Measurements from ENCODE around the gene DYRK3.
A peak's percentile ranks its signal among the peaks of the same experiment; 100 is the strongest.

The DYRK3 gene

GRCh38 chr1:206654828-206655227, 19.5 kb downstream of the DYRK3 start:
- DNase-seq (ENCODE audit: low read depth), result no peak
- TF ChIP-seq CTCF (IDR thresholded peaks at IDR 0.05; ENCODE audit: insufficient read depth, low read depth, low read length, missing control alignments), result no peak
- H3K4me3 ChIP-seq (ENCODE audit: low read length), result no peak overlapping the region

- TF ChIP-seq CTCF (IDR thresholded peaks at IDR 0.05; ENCODE audit: insufficient read depth, low read depth, low read length, missing control alignments), result no peak
- no peak for DNase-seq (ENCODE audit: low read depth)
- no peak overlapping the region for H3K4me3 ChIP-seq (ENCODE audit: low read length)
Observed at GRCh38 chr1:206655471-206655882, 20.1 kb downstream of the DYRK3 start.

GRCh38 chr1:206656936-206657335, 21.6 kb downstream of the DYRK3 start:
- no peak for TF ChIP-seq CTCF (IDR thresholded peaks at IDR 0.05; ENCODE audit: insufficient read depth, low read depth, low read length, missing control alignments)
- H3K4me3 ChIP-seq (ENCODE audit: low read length), result no peak overlapping the region
- no peak for DNase-seq (ENCODE audit: low read depth)

- H3K4me3 ChIP-seq (ENCODE audit: low read length), result no peak overlapping the region
- no peak for DNase-seq (ENCODE audit: low read depth)
- TF ChIP-seq CTCF (IDR thresholded peaks at IDR 0.05; ENCODE audit: insufficient read depth, low read depth, low read length, missing control alignments), result no peak
Observed at GRCh38 chr1:206657751-206658150, 22.4 kb downstream of the DYRK3 start.

GRCh38 chr1:206658264-206658980, 23.1 kb downstream of the DYRK3 start:
- no peak for DNase-seq (ENCODE audit: low read depth)
- TF ChIP-seq CTCF (IDR thresholded peaks at IDR 0.05; ENCODE audit: insufficient read depth, low read depth, low read length, missing control alignments), result peak; percentile 55
- H3K4me3 ChIP-seq (ENCODE audit: low read length), result no peak overlapping the region

GRCh38 chr1:206658981-206659273, 23.6 kb downstream of the DYRK3 start:
- DNase-seq (ENCODE audit: low read depth), result no peak
- H3K4me3 ChIP-seq (ENCODE audit: low read length), result no peak overlapping the region
- TF ChIP-seq CTCF (IDR thresholded peaks at IDR 0.05; ENCODE audit: insufficient read depth, low read depth, low read length, missing control alignments), result no peak

- no peak for TF ChIP-seq CTCF (IDR thresholded peaks at IDR 0.05; ENCODE audit: insufficient read depth, low read depth, low read length, missing control alignments)
- no peak overlapping the region for H3K4me3 ChIP-seq (ENCODE audit: low read length)
- no peak for DNase-seq (ENCODE audit: low read depth)
Observed at GRCh38 chr1:206660136-206660535, 24.8 kb downstream of the DYRK3 start.

All from epithelial cell of esophagus (primary cell).